ENCODE results near the gene ITIH2.
"Not testable (repeated sequence)": the region's sequence is repeated elsewhere in the genome, so short reads cannot be mapped to it uniquely, and the experiment has no call there.

The ITIH2 gene

DNA sequence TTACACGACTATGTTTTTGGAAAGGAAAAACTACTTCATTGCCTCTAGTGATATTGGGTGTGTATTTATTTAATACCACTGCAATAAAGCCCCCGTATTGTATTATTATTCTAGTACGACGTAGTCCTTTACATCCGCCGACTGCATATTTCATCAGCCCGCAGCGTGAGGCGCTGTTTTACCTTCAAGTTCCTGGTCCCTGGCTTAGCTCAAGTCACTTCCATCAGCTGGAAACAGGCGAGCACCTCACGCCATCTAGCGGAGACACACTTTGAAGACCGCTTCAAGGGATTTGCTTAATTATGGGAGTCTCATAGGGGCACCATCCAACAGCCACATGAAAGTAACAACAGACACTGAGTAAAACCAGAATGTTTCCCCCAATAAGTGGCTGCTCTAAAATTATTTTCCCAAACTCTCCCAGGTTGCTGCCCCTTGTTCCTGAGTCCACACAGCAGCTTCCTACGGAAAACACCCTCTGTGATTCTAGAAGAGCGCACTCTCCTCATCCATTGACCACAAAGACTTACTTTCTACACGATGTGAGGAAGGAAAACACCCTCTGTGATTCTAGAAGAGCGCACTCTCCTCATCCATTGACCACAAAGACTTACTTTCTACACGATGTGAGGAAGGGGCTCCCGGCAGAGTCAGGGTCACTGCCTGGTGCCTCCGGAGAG is 15.7 kb upstream of the ITIH2 start:
- Histone ChIP-seq H3K27ac (ENCODE audit: low read length) (no peak overlapping the region), H3K79me2 (ENCODE audit: insufficient read depth, low read length) (no peaks in the 10 kb centered on the region), H3K27me3 (ENCODE audit: insufficient read depth, low read length, poor library complexity) (no peaks in the 10 kb centered on the region), H3K36me3 (ENCODE audit: insufficient read depth, low read length) (no peaks in the 10 kb centered on the region), H3K4me1 (ENCODE audit: insufficient read depth, low read length) (peaks cover 5% of the 10 kb centered on the region; the same call in 1 of the 2 replicates), H3K4me2 (ENCODE audit: insufficient read depth, low read length) (0 out of 2 replicates have a peak overlapping the region, but pooled peaks have one; percentile 19), H2AFZ (ENCODE audit: low read depth, low read length) (no peak overlapping the region), H3K9ac (ENCODE audit: low read depth, low read length) (no peak overlapping the region), H4K20me1 (ENCODE audit: insufficient read depth, low read length) (no peaks in the 10 kb centered on the region), H3K4me3 (ENCODE audit: low read depth in 1 of 2, low read length in 2 of 2) (no peak overlapping the region), H3K9me3 (ENCODE audit: insufficient read depth, low read length, severe bottlenecking) (peaks cover 8% of the 10 kb centered on the region)
- DNase-seq (peak; percentile 90), ATAC-seq (ENCODE audit: insufficient read depth, low read depth) (peak; percentile 98)
- TF ChIP-seq, protein P1, sequence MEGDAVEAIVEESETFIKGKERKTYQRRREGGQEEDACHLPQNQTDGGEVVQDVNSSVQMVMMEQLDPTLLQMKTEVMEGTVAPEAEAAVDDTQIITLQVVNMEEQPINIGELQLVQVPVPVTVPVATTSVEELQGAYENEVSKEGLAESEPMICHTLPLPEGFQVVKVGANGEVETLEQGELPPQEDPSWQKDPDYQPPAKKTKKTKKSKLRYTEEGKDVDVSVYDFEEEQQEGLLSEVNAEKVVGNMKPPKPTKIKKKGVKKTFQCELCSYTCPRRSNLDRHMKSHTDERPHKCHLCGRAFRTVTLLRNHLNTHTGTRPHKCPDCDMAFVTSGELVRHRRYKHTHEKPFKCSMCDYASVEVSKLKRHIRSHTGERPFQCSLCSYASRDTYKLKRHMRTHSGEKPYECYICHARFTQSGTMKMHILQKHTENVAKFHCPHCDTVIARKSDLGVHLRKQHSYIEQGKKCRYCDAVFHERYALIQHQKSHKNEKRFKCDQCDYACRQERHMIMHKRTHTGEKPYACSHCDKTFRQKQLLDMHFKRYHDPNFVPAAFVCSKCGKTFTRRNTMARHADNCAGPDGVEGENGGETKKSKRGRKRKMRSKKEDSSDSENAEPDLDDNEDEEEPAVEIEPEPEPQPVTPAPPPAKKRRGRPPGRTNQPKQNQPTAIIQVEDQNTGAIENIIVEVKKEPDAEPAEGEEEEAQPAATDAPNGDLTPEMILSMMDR (IDR thresholded peaks at IDR 0.05; ENCODE audit: borderline replicate concordance, extremely low read depth, low read length, poor library complexity, severe bottlenecking): peak; percentile 96
- no peak for TF ChIP-seq EZH2 (IDR thresholded peaks at IDR 0.05; ENCODE audit: borderline replicate concordance, low read depth, low read length, severe bottlenecking)

DNA sequence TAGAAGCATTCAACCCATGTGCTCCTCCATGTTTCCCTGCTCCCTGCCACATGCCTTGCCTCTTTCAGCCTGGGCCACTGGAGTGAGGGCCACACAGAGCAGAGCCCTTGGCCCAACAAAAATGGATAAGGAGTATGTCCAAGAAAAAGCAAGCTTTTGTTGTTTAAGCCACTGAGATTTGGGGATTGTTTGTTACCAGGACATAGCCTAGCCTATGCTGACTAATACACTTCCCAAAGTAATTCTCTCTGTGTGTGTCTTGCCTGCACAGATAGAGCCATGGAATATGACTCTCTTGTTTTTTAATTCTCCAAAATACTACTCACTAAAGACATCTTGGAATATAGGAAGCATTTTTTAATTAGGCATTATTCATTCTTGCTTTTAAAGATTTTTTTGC is 13.5 kb upstream of the ITIH2 start:
- Histone ChIP-seq H2AFZ (ENCODE audit: low read depth, low read length) (no peak overlapping the region), H4K20me1 (ENCODE audit: insufficient read depth, low read length) (no peaks in the 10 kb centered on the region), H3K36me3 (ENCODE audit: insufficient read depth, low read length) (no peaks in the 10 kb centered on the region), H3K4me2 (ENCODE audit: insufficient read depth, low read length) (no peak overlapping the region), H3K79me2 (ENCODE audit: insufficient read depth, low read length) (no peaks in the 10 kb centered on the region), H3K4me1 (ENCODE audit: insufficient read depth, low read length) (peaks cover 5% of the 10 kb centered on the region; the same call in 1 of the 2 replicates), H3K9me3 (ENCODE audit: insufficient read depth, low read length, severe bottlenecking) (peaks cover 10% of the 10 kb centered on the region), H3K27ac (ENCODE audit: low read length) (no peak overlapping the region), H3K27me3 (ENCODE audit: insufficient read depth, low read length, poor library complexity) (no peaks in the 10 kb centered on the region), H3K4me3 (ENCODE audit: low read depth in 1 of 2, low read length in 2 of 2) (no peak overlapping the region), H3K9ac (ENCODE audit: low read depth, low read length) (no peak overlapping the region)
- TF ChIP-seq, protein P1 (IDR thresholded peaks at IDR 0.05; ENCODE audit: borderline replicate concordance, extremely low read depth, low read length, poor library complexity, severe bottlenecking): no peak
- no peak for TF ChIP-seq EZH2 (IDR thresholded peaks at IDR 0.05; ENCODE audit: borderline replicate concordance, low read depth, low read length, severe bottlenecking)
- ATAC-seq (ENCODE audit: insufficient read depth, low read depth): no peak
- no peak for DNase-seq

DNA sequence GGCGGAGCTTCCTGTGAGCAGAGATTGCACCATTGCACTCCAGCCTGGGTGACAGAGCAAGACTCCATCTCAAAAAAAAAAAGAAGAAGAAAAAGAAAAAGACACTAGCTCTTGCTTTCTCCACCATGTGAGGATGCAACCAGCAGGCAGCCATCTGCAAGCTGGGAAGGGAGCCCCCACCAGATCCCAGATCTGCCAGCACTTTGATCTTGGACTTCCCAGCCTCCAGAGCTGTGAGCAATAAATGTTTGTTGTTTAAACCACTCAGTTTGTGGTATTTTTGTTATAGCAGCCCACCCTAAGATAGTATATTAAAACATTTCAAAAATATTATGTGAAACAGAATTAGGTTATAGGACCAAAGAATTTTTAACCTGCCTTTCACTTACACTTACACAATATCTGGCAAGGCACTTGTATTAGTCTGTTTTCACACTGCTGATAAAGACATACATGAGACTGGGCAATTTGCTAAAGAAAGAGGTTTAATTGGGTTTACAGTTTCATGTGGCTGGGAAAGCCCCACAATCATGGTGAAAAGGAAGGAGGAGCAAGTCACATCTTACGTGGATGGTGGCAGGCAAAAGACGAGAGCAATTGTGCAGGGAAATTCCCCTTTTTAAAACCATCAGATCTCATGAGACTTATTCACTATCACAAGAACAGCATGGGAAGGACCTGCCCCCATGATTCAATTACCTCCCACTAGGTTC is 12.1 kb upstream of the ITIH2 start:
- not testable (repeated sequence) for H3K36me3 ChIP-seq (ENCODE audit: insufficient read depth, low read length); H3K4me1 ChIP-seq (ENCODE audit: insufficient read depth, low read length); H3K27ac ChIP-seq (ENCODE audit: low read length); H4K20me1 ChIP-seq (ENCODE audit: insufficient read depth, low read length); H3K9ac ChIP-seq (ENCODE audit: low read depth, low read length); H3K27me3 ChIP-seq (ENCODE audit: insufficient read depth, low read length, poor library complexity); ATAC-seq (ENCODE audit: insufficient read depth, low read depth); H3K79me2 ChIP-seq (ENCODE audit: insufficient read depth, low read length); DNase-seq; H3K4me2 ChIP-seq (ENCODE audit: insufficient read depth, low read length); H2AFZ ChIP-seq (ENCODE audit: low read depth, low read length); H3K4me3 ChIP-seq (ENCODE audit: low read depth in 1 of 2, low read length in 2 of 2)
- peaks cover 10% of the 10 kb centered on the region for H3K9me3 ChIP-seq (ENCODE audit: insufficient read depth, low read length, severe bottlenecking)

DNA sequence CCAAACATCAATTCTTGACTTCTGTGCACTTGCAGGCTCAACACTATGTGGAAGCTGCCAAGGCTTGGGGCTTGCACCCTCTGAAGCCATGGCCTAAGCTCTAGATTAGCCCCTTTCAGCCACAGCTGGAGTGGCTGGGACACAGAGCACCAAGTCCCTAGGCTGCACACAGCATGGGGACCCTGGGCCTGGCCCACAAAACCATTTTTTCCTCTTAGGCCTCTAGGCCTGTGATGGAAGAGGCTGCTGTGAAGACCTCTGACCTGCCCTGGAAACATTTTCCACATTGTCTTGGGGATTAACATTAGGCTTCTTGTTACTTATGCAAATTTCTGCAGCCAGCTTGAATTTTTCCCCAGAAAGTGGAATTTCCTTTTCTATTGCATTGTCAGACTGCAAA is 10.7 kb upstream of the ITIH2 start:
- H3K4me2 ChIP-seq (ENCODE audit: insufficient read depth, low read length); H4K20me1 ChIP-seq (ENCODE audit: insufficient read depth, low read length); H3K36me3 ChIP-seq (ENCODE audit: insufficient read depth, low read length); H3K27me3 ChIP-seq (ENCODE audit: insufficient read depth, low read length, poor library complexity); H3K9ac ChIP-seq (ENCODE audit: low read depth, low read length); DNase-seq; H2AFZ ChIP-seq (ENCODE audit: low read depth, low read length); H3K27ac ChIP-seq (ENCODE audit: low read length); H3K4me3 ChIP-seq (ENCODE audit: low read depth in 1 of 2, low read length in 2 of 2); H3K4me1 ChIP-seq (ENCODE audit: insufficient read depth, low read length); ATAC-seq (ENCODE audit: insufficient read depth, low read depth); H3K79me2 ChIP-seq (ENCODE audit: insufficient read depth, low read length): not testable (repeated sequence)
- H3K9me3 ChIP-seq (ENCODE audit: insufficient read depth, low read length, severe bottlenecking): peaks cover 10% of the 10 kb centered on the region

DNA sequence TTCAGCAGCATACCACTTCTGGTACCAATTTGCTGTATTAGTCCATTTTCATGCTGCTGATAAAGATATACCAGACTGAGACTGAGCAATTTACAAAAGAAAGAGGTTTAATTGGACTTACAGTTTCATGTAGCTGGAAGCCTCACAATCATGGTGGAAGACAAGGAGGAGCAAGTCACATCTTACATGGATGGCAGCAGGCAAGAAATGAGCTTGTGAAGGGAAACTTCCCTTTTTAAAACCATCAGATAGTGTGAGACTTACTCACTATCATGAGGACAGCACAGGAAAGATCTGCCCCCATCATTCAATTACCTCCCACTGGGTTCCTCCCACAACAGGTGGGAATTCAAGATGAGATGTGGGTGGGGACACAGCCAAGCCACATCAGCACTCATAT is 9.9 kb upstream of the ITIH2 start:
- DNase-seq; H3K27me3 ChIP-seq (ENCODE audit: insufficient read depth, low read length, poor library complexity): not testable (repeated sequence)

More for the DNA sequence above, 9.9 kb upstream of the ITIH2 start:
- H4K20me1 ChIP-seq (ENCODE audit: insufficient read depth, low read length); H3K79me2 ChIP-seq (ENCODE audit: insufficient read depth, low read length); ATAC-seq (ENCODE audit: insufficient read depth, low read depth); H2AFZ ChIP-seq (ENCODE audit: low read depth, low read length); H3K9ac ChIP-seq (ENCODE audit: low read depth, low read length); H3K36me3 ChIP-seq (ENCODE audit: insufficient read depth, low read length); H3K4me2 ChIP-seq (ENCODE audit: insufficient read depth, low read length); H3K27ac ChIP-seq (ENCODE audit: low read length); H3K4me3 ChIP-seq (ENCODE audit: low read depth in 1 of 2, low read length in 2 of 2); H3K4me1 ChIP-seq (ENCODE audit: insufficient read depth, low read length): not testable (repeated sequence)
- H3K9me3 ChIP-seq (ENCODE audit: insufficient read depth, low read length, severe bottlenecking): peaks cover 10% of the 10 kb centered on the region
